Vagina (tissue), 2 donors: Measurements from ENCODE around the gene TEC.
"Not testable (repeated sequence)": the region's sequence is repeated elsewhere in the genome, so short reads cannot be mapped to it uniquely, and the experiment has no call there.

ENCODE experiments used
- POLR2AphosphoS5 ChIP-seq, 2 donors: sonication (generic); formaldehyde crosslinking; IDR thresholded peaks; one replicate each; pipeline ENCODE4 v1.9.0; 2017; ENCODE audit warnings: antibody characterized with exemption in 2 of 2, mild to moderate bottlenecking in 2 of 2, low read depth in 1 of 2; ENCODE audit not compliant: insufficient read depth in 1 of 2
- TF ChIP-seq, protein P1 (sequence below), 3 experiments: fragments of 450-650 bp in 2 of 3; fragments of 200-600 bp in 1 of 3; sonication (generic) in 1 of 3; IDR thresholded peaks; one replicate each; pipeline ENCODE4 v1.5.1; 2017 to 2019; ENCODE audit warnings: antibody characterized with exemption in 3 of 3, mild to moderate bottlenecking in 2 of 3, moderate library complexity in 2 of 3

DNA sequence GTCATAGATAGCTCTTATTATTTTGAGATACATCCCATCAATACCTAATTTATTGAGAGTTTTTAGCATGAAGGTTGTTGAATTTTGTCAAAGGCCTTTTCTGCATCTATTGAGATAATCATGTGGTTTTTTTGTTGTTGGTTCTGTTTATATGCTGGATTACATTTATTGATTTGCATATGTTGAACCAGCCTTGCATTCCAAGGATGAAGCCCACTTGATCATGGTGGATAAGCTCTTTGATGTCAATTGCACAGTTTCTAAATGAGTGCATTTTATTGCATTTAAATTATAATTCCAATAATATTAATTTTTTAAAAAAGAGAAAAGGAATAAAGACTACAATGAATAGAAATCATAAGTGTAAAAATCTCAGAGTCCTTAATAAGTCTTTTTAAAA lies 45.1 kb upstream of the TEC start:
- TF ChIP-seq, protein P1, sequence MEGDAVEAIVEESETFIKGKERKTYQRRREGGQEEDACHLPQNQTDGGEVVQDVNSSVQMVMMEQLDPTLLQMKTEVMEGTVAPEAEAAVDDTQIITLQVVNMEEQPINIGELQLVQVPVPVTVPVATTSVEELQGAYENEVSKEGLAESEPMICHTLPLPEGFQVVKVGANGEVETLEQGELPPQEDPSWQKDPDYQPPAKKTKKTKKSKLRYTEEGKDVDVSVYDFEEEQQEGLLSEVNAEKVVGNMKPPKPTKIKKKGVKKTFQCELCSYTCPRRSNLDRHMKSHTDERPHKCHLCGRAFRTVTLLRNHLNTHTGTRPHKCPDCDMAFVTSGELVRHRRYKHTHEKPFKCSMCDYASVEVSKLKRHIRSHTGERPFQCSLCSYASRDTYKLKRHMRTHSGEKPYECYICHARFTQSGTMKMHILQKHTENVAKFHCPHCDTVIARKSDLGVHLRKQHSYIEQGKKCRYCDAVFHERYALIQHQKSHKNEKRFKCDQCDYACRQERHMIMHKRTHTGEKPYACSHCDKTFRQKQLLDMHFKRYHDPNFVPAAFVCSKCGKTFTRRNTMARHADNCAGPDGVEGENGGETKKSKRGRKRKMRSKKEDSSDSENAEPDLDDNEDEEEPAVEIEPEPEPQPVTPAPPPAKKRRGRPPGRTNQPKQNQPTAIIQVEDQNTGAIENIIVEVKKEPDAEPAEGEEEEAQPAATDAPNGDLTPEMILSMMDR (IDR thresholded peaks at IDR 0.05), result not testable (repeated sequence)
- TF ChIP-seq POLR2AphosphoS5 (IDR thresholded peaks at IDR 0.05; ENCODE audit: insufficient read depth in 1 of 2, low read depth in 1 of 2), result not testable (repeated sequence)
